ENCODE results near the gene MYCBP2.
"Not testable (repeated sequence)": the region's sequence is repeated elsewhere in the genome, so short reads cannot be mapped to it uniquely, and the experiment has no call there.

The MYCBP2 gene

GRCh38 chr13:77306458-77306857 lies 20.4 kb downstream of the MYCBP2 start:
- no peak for TF ChIP-seq Cebpa-rat (IDR thresholded peaks at IDR 0.05)
- Histone ChIP-seq H4K20me1 (peaks cover 99% of the 10 kb centered on the region), H3K4me2 (no peak overlapping the region), H3K9me3 (peaks cover 14% of the 10 kb centered on the region; the same call in 1 of the 2 replicates), H3K4me1 (peaks cover 27% of the 10 kb centered on the region), H3K27me3 (no peaks in the 10 kb centered on the region), H3K9ac (no peak overlapping the region), H3K4me3 (no peak overlapping the region), H3K27ac (no peak overlapping the region), H3K36me3 (peaks cover 16% of the 10 kb centered on the region; the same call in 1 of the 2 replicates)

- Histone ChIP-seq H3K9me3 (peaks cover 14% of the 10 kb centered on the region; the same call in 1 of the 2 replicates), H3K27me3 (no peaks in the 10 kb centered on the region), H4K20me1 (peaks cover 99% of the 10 kb centered on the region), H3K4me1 (peaks cover 36% of the 10 kb centered on the region), H3K36me3 (peaks cover 20% of the 10 kb centered on the region; the same call in 1 of the 2 replicates), H3K9ac (no peak overlapping the region), H3K4me2 (no peak overlapping the region), H3K27ac (no peak overlapping the region), H3K4me3 (no peak overlapping the region)
- no peak for TF ChIP-seq Cebpa-rat (IDR thresholded peaks at IDR 0.05)
Measured at GRCh38 chr13:77305266-77305665, 21.6 kb downstream of the MYCBP2 start.

GRCh38 chr13:77300176-77301037 lies 26.5 kb downstream of the MYCBP2 start:
- Histone ChIP-seq H3K4me2 (peak overlapping the region; percentile 35; the same call in 1 of the 2 replicates), H3K36me3 (peaks cover 24% of the 10 kb centered on the region), H4K20me1 (peaks cover 95% of the 10 kb centered on the region), H3K4me1 (peaks cover 29% of the 10 kb centered on the region), H3K27me3 (no peaks in the 10 kb centered on the region), H3K4me3 (no peak overlapping the region), H3K9me3 (peaks cover 6% of the 10 kb centered on the region; the same call in 1 of the 2 replicates), H3K9ac (no peak overlapping the region), H3K27ac (no peak overlapping the region)
- no peak for TF ChIP-seq Cebpa-rat (IDR thresholded peaks at IDR 0.05)

GRCh38 chr13:77299587-77299986 lies 27.3 kb downstream of the MYCBP2 start:
- Histone ChIP-seq H4K20me1 (peaks cover 94% of the 10 kb centered on the region), H3K9ac (no peak overlapping the region), H3K27me3 (no peaks in the 10 kb centered on the region), H3K9me3 (peaks cover 6% of the 10 kb centered on the region; the same call in 1 of the 2 replicates), H3K4me1 (peaks cover 29% of the 10 kb centered on the region), H3K4me3 (no peak overlapping the region), H3K4me2 (no peak overlapping the region), H3K27ac (no peak overlapping the region), H3K36me3 (peaks cover 32% of the 10 kb centered on the region)
- TF ChIP-seq Cebpa-rat (IDR thresholded peaks at IDR 0.05) = no peak

- TF ChIP-seq Cebpa-rat (IDR thresholded peaks at IDR 0.05) = no peak
- Histone ChIP-seq H3K36me3 (peaks cover 37% of the 10 kb centered on the region), H3K9ac (no peak overlapping the region), H3K9me3 (peaks cover 2% of the 10 kb centered on the region; the same call in 1 of the 2 replicates), H3K27ac (no peak overlapping the region), H3K4me2 (peak overlapping the region; percentile 30), H3K4me3 (no peak overlapping the region), H3K27me3 (no peaks in the 10 kb centered on the region), H4K20me1 (peaks cover 86% of the 10 kb centered on the region), H3K4me1 (peaks cover 29% of the 10 kb centered on the region)
Measured at GRCh38 chr13:77298426-77298825, 28.5 kb downstream of the MYCBP2 start.

- Histone ChIP-seq H3K27me3 (no peaks in the 10 kb centered on the region), H3K36me3 (peaks cover 86% of the 10 kb centered on the region), H3K9me3 (peaks cover 22% of the 10 kb centered on the region), H3K9ac (no peak overlapping the region), H3K4me3 (no peak overlapping the region), H3K4me1 (no peaks in the 10 kb centered on the region), H3K27ac (no peak overlapping the region), H3K4me2 (no peak overlapping the region), H4K20me1 (peaks cover 32% of the 10 kb centered on the region)
- no peak for TF ChIP-seq Cebpa-rat (IDR thresholded peaks at IDR 0.05)
Measured at GRCh38 chr13:77291774-77292173, 35.1 kb downstream of the MYCBP2 start.

- TF ChIP-seq Cebpa-rat (IDR thresholded peaks at IDR 0.05) = no peak
- H3K36me3 ChIP-seq = peaks cover 84% of the 10 kb centered on the region
- H3K27me3 ChIP-seq = no peaks in the 10 kb centered on the region
Measured at GRCh38 chr13:77290342-77290741, 36.6 kb downstream of the MYCBP2 start.

GRCh38 chr13:77289851-77290250 lies 37.0 kb downstream of the MYCBP2 start:
- H3K4me1 ChIP-seq = no peaks in the 10 kb centered on the region
- peaks cover 83% of the 10 kb centered on the region for H3K36me3 ChIP-seq
- H3K27ac ChIP-seq = no peak overlapping the region
- H3K9ac ChIP-seq = no peak overlapping the region
- H3K9me3 ChIP-seq = peaks cover 22% of the 10 kb centered on the region
- H3K4me3 ChIP-seq = no peak overlapping the region
- no peak overlapping the region for H3K4me2 ChIP-seq
- no peak for TF ChIP-seq Cebpa-rat (IDR thresholded peaks at IDR 0.05)
- no peaks in the 10 kb centered on the region for H3K27me3 ChIP-seq
- H4K20me1 ChIP-seq = peaks cover 17% of the 10 kb centered on the region; the same call in 1 of the 2 replicates

More at GRCh38 chr13:77290342-77290741, 36.6 kb downstream of the MYCBP2 start:
- peaks cover 22% of the 10 kb centered on the region for H3K9me3 ChIP-seq
- peaks cover 22% of the 10 kb centered on the region; the same call in 1 of the 2 replicates for H4K20me1 ChIP-seq
- H3K4me3 ChIP-seq = no peak overlapping the region
- no peak overlapping the region for H3K4me2 ChIP-seq
- no peaks in the 10 kb centered on the region for H3K4me1 ChIP-seq
- H3K9ac ChIP-seq = no peak overlapping the region
- no peak overlapping the region for H3K27ac ChIP-seq

GRCh38 chr13:77285632-77286031 lies 41.3 kb downstream of the MYCBP2 start:
- not testable (repeated sequence) for H3K4me3 ChIP-seq, H3K4me1 ChIP-seq, H3K4me2 ChIP-seq, H3K9ac ChIP-seq, H3K9me3 ChIP-seq, H3K27ac ChIP-seq, H3K27me3 ChIP-seq
- Histone ChIP-seq H4K20me1 (peaks cover 14% of the 10 kb centered on the region; the same call in 1 of the 2 replicates), H3K36me3 (peaks cover 74% of the 10 kb centered on the region)

- Histone ChIP-seq H3K9me3 (no peaks in the 10 kb centered on the region), H3K4me3 (no peak overlapping the region), H4K20me1 (peaks cover 16% of the 10 kb centered on the region; the same call in 1 of the 2 replicates), H3K27ac (no peak overlapping the region), H3K4me1 (no peaks in the 10 kb centered on the region), H3K4me2 (no peak overlapping the region), H3K27me3 (no peaks in the 10 kb centered on the region), H3K36me3 (peaks cover 69% of the 10 kb centered on the region), H3K9ac (no peak overlapping the region)
- no peak for TF ChIP-seq Cebpa-rat (IDR thresholded peaks at IDR 0.05)
Measured at GRCh38 chr13:77285098-77285497, 41.8 kb downstream of the MYCBP2 start.

Measured in BLaER1 (cell line).